Cardiac fibroblast (primary cell): ENCODE measurements around the gene MYOM3.
A peak's percentile ranks its signal among the peaks of the same experiment; 100 is the strongest.
"Not testable (repeated sequence)": the region's sequence is repeated elsewhere in the genome, so short reads cannot be mapped to it uniquely, and the experiment has no call there.

Experiments
- DNase-seq, 2 donors: peaks; one replicate each; pipeline versions ENCODE4 v3.0.0 to v3.0.0-alpha.2; 2010; ENCODE audit warnings: low read depth in 2 of 2
- H3K4me3 ChIP-seq, 2 donors: replicated peaks in 1 of 2; 1 replicate in 1 of 2; 2 replicates in 1 of 2; pipeline ENCODE4 v1.5.1; 2011; ENCODE audit warnings: low read depth in 2 of 2, low read length in 2 of 2, mild to moderate bottlenecking in 2 of 2, moderate library complexity in 1 of 2
- CTCF ChIP-seq: IDR thresholded peaks from one replicate; pipeline ENCODE4 v1.5.1; 2011; ENCODE audit warnings: low read depth, mild to moderate bottlenecking, low read length, inconsistent platforms

MYOM3 gene

GRCh38 chr1:24058671-24059455 is 53.1 kb downstream of the MYOM3 start:
- no peak overlapping the region for H3K4me3 ChIP-seq
- no peak for DNase-seq
- no peak for TF ChIP-seq CTCF

GRCh38 chr1:24057171-24057570 is 54.8 kb downstream of the MYOM3 start:
- TF ChIP-seq CTCF = no peak
- DNase-seq = no peak
- H3K4me3 ChIP-seq = no peak overlapping the region

- no peak overlapping the region for H3K4me3 ChIP-seq
- no peak for DNase-seq
- TF ChIP-seq CTCF = no peak
Measured at GRCh38 chr1:24055681-24056080, 56.3 kb downstream of the MYOM3 start.

GRCh38 chr1:24052220-24052619 is 59.7 kb downstream of the MYOM3 start:
- no peak for TF ChIP-seq CTCF
- peak in 1 of 2 donors; percentile 19 for DNase-seq
- H3K4me3 ChIP-seq = no peak overlapping the region

- TF ChIP-seq CTCF = no peak
- no peak overlapping the region for H3K4me3 ChIP-seq
- DNase-seq = peak in 1 of 2 donors; percentile 20
Measured at GRCh38 chr1:24051206-24051945, 60.6 kb downstream of the MYOM3 start.

- TF ChIP-seq CTCF = no peak
- DNase-seq = no peak
- H3K4me3 ChIP-seq = no peak overlapping the region
Measured at GRCh38 chr1:24049733-24050132, 62.2 kb downstream of the MYOM3 start.

GRCh38 chr1:24048894-24049293 is 63.0 kb downstream of the MYOM3 start:
- not testable (repeated sequence) for H3K4me3 ChIP-seq, DNase-seq
